Activated T-cell treated with anti-CD3 and anti-CD28 coated beads for 1 hour (primary cell): ENCODE data around the gene MYH14.

Source experiments
- DNase-seq: peaks from one replicate; pipeline ENCODE4 v3.0.0-alpha.2; 2020; ENCODE audit warnings: low read depth

Gene MYH14

GRCh38 chr19:50292216-50292827, 88.9 kb downstream of the MYH14 start:
- DNase-seq: no peak

DNA sequence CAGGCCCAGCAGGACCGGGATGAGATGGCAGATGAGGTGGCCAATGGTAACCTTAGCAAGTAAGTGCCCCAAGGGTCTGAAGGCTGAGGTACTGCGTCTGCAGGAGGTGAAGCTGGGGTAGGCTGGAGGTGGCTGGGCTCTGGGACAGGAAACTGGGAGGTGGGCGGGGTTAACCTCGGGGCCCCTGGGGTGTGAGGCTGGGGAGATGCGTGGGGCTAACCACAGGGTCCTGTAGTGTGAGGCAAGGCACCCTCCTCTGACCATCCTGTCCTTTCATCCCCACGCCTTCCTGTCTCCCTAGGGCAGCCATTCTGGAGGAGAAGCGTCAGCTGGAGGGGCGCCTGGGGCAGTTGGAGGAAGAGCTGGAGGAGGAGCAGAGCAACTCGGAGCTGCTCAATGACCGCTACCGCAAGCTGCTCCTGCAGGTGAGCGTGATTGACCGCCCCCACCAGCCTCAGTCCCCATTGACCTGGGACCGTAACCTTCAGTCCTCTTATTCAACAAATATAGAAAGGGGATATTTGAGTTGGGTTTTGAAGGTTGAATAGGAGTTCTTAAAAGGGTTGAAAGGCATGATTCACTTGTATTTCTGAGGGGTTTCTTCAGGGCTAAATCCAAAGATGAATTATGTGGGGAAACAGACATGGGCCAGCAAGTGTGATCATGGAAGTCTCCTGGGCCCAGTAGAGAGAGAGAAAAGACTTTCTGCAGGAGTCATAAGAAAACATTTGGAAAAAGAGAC, 90.0 kb downstream of the MYH14 start:
- DNase-seq: no peak

- no peak for DNase-seq
Observed at GRCh38 chr19:50300051-50300450, 96.6 kb downstream of the MYH14 start.

- DNase-seq: no peak
Observed at GRCh38 chr19:50300814-50301606, 97.6 kb downstream of the MYH14 start.

DNA sequence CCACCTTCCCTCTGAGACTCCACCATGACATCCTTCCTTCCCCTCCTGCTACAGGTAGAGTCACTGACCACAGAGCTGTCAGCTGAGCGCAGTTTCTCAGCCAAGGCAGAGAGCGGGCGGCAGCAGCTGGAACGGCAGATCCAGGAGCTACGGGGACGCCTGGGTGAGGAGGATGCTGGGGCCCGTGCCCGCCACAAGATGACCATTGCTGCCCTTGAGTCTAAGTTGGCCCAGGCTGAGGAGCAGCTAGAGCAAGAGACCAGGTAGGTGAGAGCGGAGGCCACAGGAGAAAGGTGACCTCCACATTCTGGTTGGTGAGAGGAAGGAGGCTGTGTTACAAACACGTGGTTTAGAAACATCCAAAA, 98.2 kb downstream of the MYH14 start:
- DNase-seq: no peak

GRCh38 chr19:50303558-50303957, 100.1 kb downstream of the MYH14 start:
- no peak for DNase-seq

DNA sequence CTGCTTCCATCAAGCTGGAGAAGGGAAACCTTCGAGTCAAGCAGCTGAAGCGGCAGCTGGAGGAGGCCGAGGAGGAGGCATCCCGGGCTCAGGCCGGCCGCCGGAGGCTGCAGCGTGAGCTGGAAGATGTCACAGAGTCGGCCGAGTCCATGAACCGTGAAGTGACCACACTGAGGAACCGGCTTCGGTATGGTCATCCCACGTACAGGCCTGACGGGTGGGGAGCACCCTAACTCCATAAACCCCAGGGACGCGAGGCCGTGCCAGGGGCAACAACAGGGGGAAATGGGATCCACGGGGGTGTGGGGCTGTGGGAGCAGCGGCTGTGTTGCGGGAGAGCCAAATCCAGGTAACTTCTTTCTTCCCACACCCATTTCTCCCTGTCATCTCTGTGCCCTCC, 105.6 kb downstream of the MYH14 start:
- no peak for DNase-seq

DNA sequence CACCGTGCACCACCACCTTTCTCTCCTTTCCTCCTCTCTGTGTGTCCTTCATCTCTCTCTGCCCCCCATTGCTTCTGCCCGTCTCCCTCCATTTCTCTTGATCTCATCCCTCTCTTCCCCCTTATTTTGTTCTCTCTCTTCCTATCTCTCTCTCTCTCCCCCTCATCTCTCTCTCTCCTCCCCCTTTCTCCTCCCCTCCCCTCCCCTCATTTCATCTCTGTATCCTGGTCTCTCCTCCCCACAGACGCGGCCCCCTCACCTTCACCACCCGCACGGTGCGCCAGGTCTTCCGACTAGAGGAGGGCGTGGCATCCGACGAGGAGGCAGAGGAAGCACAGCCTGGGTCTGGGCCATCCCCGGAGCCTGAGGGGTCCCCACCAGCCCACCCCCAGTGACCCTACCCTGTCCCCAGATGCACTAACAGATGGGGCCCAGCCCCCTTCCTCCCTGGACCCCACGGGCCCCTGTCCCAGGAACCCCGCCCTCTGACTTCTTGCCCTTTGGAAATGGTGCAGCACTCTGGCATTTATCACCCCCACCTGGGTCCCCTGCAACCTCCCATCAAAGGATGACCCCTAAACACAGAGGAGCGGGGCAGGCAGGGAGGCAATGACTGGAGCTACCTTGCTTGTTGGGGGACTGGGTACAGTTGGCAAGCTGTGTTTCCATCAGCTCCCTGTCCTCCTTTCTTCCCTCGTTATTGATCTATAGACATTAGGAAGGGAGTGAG, 106.1 kb downstream of the MYH14 start:
- no peak for DNase-seq

- no peak for DNase-seq
Observed at GRCh38 chr19:50310759-50311465, 107.5 kb downstream of the MYH14 start.

DNA sequence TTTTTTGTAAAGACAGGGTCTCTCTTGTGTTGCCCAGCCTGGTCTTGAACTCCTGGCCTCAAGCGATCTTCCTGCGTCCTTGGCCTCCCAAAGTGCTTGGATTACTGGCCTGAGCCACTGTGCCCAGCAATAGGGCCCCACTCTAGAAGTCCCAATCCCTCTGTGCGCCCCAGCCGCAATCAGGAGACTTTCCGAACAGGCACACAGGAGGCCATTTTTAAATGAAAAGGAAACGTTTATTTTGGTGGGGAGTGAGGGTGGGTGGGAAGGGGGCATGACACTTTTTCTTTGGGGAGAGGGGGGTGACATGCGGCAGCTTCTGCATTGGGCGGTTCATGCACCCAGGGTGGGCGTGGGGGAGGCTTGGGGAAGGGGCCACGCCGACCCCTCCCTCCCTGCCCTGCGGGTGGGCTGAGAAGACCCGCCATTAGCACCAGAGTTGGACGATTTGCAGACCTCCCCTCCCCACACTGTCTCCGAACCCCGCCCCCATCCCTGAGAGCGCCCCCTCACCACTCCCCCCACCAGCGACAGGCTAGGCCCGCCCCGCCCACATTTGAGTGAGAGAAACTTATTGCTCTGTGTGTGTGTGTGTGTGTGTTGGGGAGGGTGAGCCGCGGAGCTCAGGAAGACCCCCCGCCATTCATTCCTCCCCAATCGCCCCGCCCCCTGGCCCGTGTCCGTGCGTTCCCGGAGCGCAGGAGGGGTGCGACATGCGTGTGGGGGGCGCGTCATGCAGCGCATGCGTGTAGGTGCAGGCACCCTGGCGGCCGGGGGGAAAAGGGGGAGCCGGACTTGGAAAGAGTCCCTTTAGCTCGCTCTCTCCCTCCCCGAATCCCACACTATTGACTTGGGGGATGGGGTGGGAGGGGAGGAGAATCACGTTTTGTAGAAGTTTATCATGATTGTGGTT, 108.6 kb downstream of the MYH14 start:
- no peak for DNase-seq

- DNase-seq: no peak
Observed at GRCh38 chr19:50312967-50313811, 109.8 kb downstream of the MYH14 start.

DNA sequence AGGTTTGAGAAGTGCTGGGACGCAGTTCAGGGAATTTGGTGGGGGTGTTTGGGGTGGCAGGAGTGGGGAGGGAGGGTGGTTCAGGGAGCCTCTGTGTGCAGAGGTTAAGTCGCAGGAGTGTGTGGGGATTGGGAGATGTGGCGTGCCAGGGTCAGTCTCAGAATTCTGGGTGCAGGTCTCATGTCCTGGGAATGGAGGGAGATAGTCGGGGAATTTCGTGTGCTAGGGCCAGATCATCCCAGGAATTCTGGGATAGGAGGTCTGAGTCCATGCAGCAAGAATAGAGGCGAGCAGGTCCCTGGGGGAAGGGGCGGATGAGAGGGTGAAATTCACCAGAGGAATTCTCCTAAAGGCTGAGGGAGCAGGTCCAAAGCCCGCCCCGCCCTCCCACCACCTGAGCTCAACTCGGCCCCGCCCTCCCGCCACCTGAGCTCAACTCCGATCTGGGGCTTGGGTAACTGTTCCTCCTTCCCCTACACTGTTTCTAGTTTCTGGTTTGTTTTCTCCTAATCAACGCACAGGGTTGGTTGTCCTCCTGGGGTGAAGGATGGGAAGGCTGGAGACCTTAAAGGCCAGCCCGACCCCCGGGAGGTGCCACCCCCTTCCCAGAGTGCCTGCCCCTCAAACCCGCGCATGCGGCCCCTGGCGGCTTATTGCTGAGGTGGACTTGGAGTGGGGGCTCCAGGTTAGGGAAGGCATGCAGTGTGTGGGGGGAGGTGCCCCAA, 110.6 kb downstream of the MYH14 start:
- DNase-seq: no peak

- DNase-seq: no peak
Observed at GRCh38 chr19:50314724-50315708, 111.6 kb downstream of the MYH14 start.

DNA sequence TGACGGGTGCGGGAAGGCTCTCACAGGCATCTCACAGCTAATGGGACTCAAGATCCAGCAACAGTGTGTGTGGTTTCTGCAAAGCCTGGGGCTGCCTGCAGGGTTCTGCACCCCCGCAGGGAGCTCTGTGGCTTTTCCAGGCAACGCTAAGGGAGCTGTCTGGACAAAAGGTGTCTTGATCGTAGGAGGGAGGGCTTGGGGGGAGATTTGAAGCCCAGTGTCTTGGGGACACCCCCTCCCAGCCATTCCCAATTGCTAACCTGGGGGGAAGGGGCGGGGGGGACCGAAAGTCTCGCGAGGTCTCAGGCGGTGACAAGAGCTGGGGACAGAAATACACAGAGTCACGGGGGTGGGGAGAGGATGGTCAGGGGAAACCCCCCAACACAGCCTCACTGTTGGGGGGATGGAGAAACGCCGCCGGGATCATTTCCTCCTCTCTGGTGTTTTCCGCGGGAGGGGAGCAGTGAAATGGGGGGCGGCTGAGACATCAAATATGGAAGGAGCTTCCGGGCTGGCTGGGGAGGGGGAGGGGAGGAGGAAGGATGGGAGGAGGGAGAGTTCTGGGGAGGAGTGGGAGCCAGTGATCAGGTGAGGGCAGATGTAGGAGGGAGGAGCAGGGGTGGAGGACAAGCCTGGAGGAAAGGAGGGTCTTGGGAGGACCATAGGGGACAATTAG, 112.5 kb downstream of the MYH14 start:
- DNase-seq: no peak

GRCh38 chr19:50317115-50317514, 113.7 kb downstream of the MYH14 start:
- DNase-seq: no peak

- DNase-seq: no peak
Observed at GRCh38 chr19:50318438-50318837, 115.0 kb downstream of the MYH14 start.

- no peak for DNase-seq
Observed at GRCh38 chr19:50319156-50319555, 115.7 kb downstream of the MYH14 start.
